ENCODE results near the gene INTS7.
"Not testable (repeated sequence)": the region's sequence is repeated elsewhere in the genome, so short reads cannot be mapped to it uniquely, and the experiment has no call there.

The INTS7 gene

GRCh38 chr1:212035835-212036605 is 663 bp upstream of the INTS7 start:
- Histone ChIP-seq H2AFZ (ENCODE audit: low read length) (peak overlapping the region; percentile 90), H3K79me2 (ENCODE audit: insufficient read depth, low read length) (peaks cover 92% of the 10 kb centered on the region), H3K9ac (ENCODE audit: low read depth, low read length, poor library complexity, severe bottlenecking) (peak overlapping the region; percentile 94), H3F3A (ENCODE audit: low read depth) (no peaks in the 10 kb centered on the region), H3K27me3 (ENCODE audit: insufficient read depth, low read length, poor library complexity, severe bottlenecking) (no peaks in the 10 kb centered on the region), H3K9me2 (replicated peaks; ENCODE audit: low read depth, low read length) (no peaks in the 10 kb centered on the region), H3K36me3 (ENCODE audit: insufficient read depth, low read length) (0 out of 2 replicates have a peak, but pooled peaks cover under 1% of the 10 kb centered on the region), H3K9me3 (ENCODE audit: insufficient read depth, low read depth, low read length) (no peaks in the 10 kb centered on the region), H3K4me1 (ENCODE audit: insufficient read depth, low read length, poor library complexity, severe bottlenecking) (peaks cover 57% of the 10 kb centered on the region), H3K4me3 (ENCODE audit: low read length, poor library complexity, severe bottlenecking) (peak overlapping the region; percentile 99), H3K4me2 (ENCODE audit: low read depth, low read length, poor library complexity, severe bottlenecking) (peak overlapping the region; percentile 84), H4K20me1 (ENCODE audit: insufficient read depth, low read length, poor library complexity, severe bottlenecking) (peaks cover 77% of the 10 kb centered on the region)
- no peak for TF ChIP-seq EZH2phosphoT487 (IDR thresholded peaks at IDR 0.05; ENCODE audit: borderline replicate concordance)
- TF ChIP-seq CTCF (conservative IDR thresholded peaks at IDR 0.05; ENCODE audit: low read length) = no peak

- peaks cover 59% of the 10 kb centered on the region for H3K4me1 ChIP-seq (ENCODE audit: insufficient read depth, low read length, poor library complexity, severe bottlenecking)
- H4K20me1 ChIP-seq (ENCODE audit: insufficient read depth, low read length, poor library complexity, severe bottlenecking) = peaks cover 77% of the 10 kb centered on the region
- peak overlapping the region; percentile 99 for H3K4me3 ChIP-seq (ENCODE audit: low read length, poor library complexity, severe bottlenecking)
- H2AFZ ChIP-seq (ENCODE audit: low read length) = no peak overlapping the region
- H3K9me2 ChIP-seq (replicated peaks; ENCODE audit: low read depth, low read length) = no peaks in the 10 kb centered on the region
- no peaks in the 10 kb centered on the region for H3K27me3 ChIP-seq (ENCODE audit: insufficient read depth, low read length, poor library complexity, severe bottlenecking)
- H3K9me3 ChIP-seq (ENCODE audit: insufficient read depth, low read depth, low read length) = no peaks in the 10 kb centered on the region
- H3K4me2 ChIP-seq (ENCODE audit: low read depth, low read length, poor library complexity, severe bottlenecking) = peak overlapping the region; percentile 96
- H3K36me3 ChIP-seq (ENCODE audit: insufficient read depth, low read length) = no peaks in the 10 kb centered on the region
- H3F3A ChIP-seq (ENCODE audit: low read depth) = no peaks in the 10 kb centered on the region
- H3K9ac ChIP-seq (ENCODE audit: low read depth, low read length, poor library complexity, severe bottlenecking) = peak overlapping the region; percentile 94
- peaks cover 92% of the 10 kb centered on the region for H3K79me2 ChIP-seq (ENCODE audit: insufficient read depth, low read length)
- TF ChIP-seq CTCF (conservative IDR thresholded peaks at IDR 0.05; ENCODE audit: low read length) = no peak
- no peak for TF ChIP-seq EZH2phosphoT487 (IDR thresholded peaks at IDR 0.05; ENCODE audit: borderline replicate concordance)
Observed at GRCh38 chr1:212034516-212035122, 738 bp downstream of the INTS7 start.

- H4K20me1 ChIP-seq (ENCODE audit: insufficient read depth, low read length, poor library complexity, severe bottlenecking) = peaks cover 73% of the 10 kb centered on the region
- peaks cover 73% of the 10 kb centered on the region for H3K4me1 ChIP-seq (ENCODE audit: insufficient read depth, low read length, poor library complexity, severe bottlenecking)
- no peaks in the 10 kb centered on the region for H3K9me3 ChIP-seq (ENCODE audit: insufficient read depth, low read depth, low read length)
- H3K9ac ChIP-seq (ENCODE audit: low read depth, low read length, poor library complexity, severe bottlenecking) = peak overlapping the region; percentile 36
- H3K36me3 ChIP-seq (ENCODE audit: insufficient read depth, low read length) = no peaks in the 10 kb centered on the region
- H3K27me3 ChIP-seq (ENCODE audit: insufficient read depth, low read length, poor library complexity, severe bottlenecking) = no peaks in the 10 kb centered on the region
- peak overlapping the region; percentile 99 for H3K4me3 ChIP-seq (ENCODE audit: low read length, poor library complexity, severe bottlenecking)
- TF ChIP-seq EZH2phosphoT487 (IDR thresholded peaks at IDR 0.05; ENCODE audit: borderline replicate concordance) (no peak), CTCF (conservative IDR thresholded peaks at IDR 0.05; ENCODE audit: low read length) (no peak)
- no peak overlapping the region for H2AFZ ChIP-seq (ENCODE audit: low read length)
- H3K79me2 ChIP-seq (ENCODE audit: insufficient read depth, low read length) = peaks cover 92% of the 10 kb centered on the region
- no peaks in the 10 kb centered on the region for H3F3A ChIP-seq (ENCODE audit: low read depth)
- H3K4me2 ChIP-seq (ENCODE audit: low read depth, low read length, poor library complexity, severe bottlenecking) = peak overlapping the region; percentile 96
- H3K9me2 ChIP-seq (replicated peaks; ENCODE audit: low read depth, low read length) = no peaks in the 10 kb centered on the region
Observed at GRCh38 chr1:212030936-212031528, 4.3 kb downstream of the INTS7 start.

GRCh38 chr1:212027727-212028126 is 7.6 kb downstream of the INTS7 start:
- peaks cover 55% of the 10 kb centered on the region for H3K4me1 ChIP-seq (ENCODE audit: insufficient read depth, low read length, poor library complexity, severe bottlenecking)
- H3K9me3 ChIP-seq (ENCODE audit: insufficient read depth, low read depth, low read length); H3K9me2 ChIP-seq (replicated peaks; ENCODE audit: low read depth, low read length); H3K27me3 ChIP-seq (ENCODE audit: insufficient read depth, low read length, poor library complexity, severe bottlenecking); H3F3A ChIP-seq (ENCODE audit: low read depth); H2AFZ ChIP-seq (ENCODE audit: low read length): not testable (repeated sequence)
- H4K20me1 ChIP-seq (ENCODE audit: insufficient read depth, low read length, poor library complexity, severe bottlenecking) = peaks cover 57% of the 10 kb centered on the region
- peaks cover 100% of the 10 kb centered on the region for H3K79me2 ChIP-seq (ENCODE audit: insufficient read depth, low read length)
- H3K4me3 ChIP-seq (ENCODE audit: low read length, poor library complexity, severe bottlenecking) = peak overlapping the region; percentile 38
- H3K36me3 ChIP-seq (ENCODE audit: insufficient read depth, low read length) = peaks cover 17% of the 10 kb centered on the region; the same call in 1 of the 2 replicates
- H3K9ac ChIP-seq (ENCODE audit: low read depth, low read length, poor library complexity, severe bottlenecking) = peak overlapping the region; percentile 13
- H3K4me2 ChIP-seq (ENCODE audit: low read depth, low read length, poor library complexity, severe bottlenecking) = peak overlapping the region; percentile 96
